Measurements from ENCODE around the gene PCGF1. TPM values are rescaled to one million over a fixed set of nuclear protein-coding genes. Genes with fewer than 3 reads are reported as not detected.
A peak's percentile ranks its signal among the peaks of the same experiment; 100 is the strongest.

PCGF1 gene
- total and polyA plus RNA-seq, 7 donors: 14.3 to 60.3 (median 25.6) TPM

DNA sequence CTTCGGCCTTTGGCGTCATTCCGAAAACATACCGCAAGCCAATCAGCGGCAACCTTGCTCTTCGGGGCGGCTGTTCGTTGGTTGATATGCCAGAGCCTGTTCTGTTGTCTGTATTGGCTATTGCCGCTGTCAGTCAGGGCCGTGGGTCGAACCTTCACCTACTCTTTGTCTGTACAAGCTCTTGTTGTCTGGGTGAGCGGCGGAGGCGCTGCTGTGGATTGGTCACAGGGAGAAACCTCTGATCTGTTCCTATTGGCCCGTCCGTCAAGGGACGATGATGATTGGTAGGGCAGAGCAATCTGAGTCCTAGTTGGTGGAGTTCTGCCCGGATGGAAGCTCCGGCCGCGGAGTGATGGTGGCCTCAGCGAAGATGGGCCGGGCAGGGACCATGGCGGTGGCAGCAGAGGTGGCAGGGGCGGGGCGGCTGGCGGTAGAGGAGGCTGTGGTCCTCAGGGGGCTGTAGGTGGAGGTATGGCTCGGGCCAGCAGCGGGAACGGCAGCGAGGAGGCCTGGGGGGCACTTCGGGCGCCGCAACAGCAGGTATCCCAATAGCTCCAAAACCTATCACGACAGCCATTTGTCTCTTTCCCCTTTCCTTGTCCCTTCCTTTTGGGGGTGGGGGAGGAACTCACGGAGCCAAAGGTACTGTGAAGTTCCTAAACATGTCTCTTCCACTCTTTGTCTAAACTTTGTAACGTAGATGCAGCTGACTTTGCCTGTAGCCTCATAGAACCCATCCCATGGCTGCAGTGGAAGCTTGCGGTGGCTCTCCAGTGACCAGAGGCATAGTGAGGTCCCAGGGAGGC, 49.2 kb downstream of the PCGF1 start, which contains the start of gene WBP1:
WBP1 (plus strand) TSS at position 307 of the 806 bp plus-strand sequence; CDS start at position 472, 165 bp downstream.
- peak; percentile 99 to 100 for DNase-seq
- 0 to 1% (median 1%) methylated on average over 30 to 38 of the region's 38 CpGs for WGBS, 3 donors
- Histone ChIP-seq H3K9me3 (no peaks in the 10 kb centered on the region), H3K4me1 (peaks cover 26% of the 10 kb centered on the region), H3K4me3 (peak within 1 kb of the TSS; percentile 86), H3K36me3 (ENCODE audit: insufficient read depth in 1 of 2, low read depth in 1 of 2) (peaks cover 3 to 38% of the 10 kb centered on the region in 2 donors), H3K27ac (peak within 1 kb of the TSS; percentile 87), H3K27me3 (ENCODE audit: insufficient read depth in 3 of 3, low read length in 2 of 3) (no peaks in the 10 kb centered on the region)
- ATAC-seq: peak; percentile 90 to 94 (median 93)
- intact Hi-C loops (cut with DNase I): no loop called here
- TF ChIP-seq, protein P1, sequence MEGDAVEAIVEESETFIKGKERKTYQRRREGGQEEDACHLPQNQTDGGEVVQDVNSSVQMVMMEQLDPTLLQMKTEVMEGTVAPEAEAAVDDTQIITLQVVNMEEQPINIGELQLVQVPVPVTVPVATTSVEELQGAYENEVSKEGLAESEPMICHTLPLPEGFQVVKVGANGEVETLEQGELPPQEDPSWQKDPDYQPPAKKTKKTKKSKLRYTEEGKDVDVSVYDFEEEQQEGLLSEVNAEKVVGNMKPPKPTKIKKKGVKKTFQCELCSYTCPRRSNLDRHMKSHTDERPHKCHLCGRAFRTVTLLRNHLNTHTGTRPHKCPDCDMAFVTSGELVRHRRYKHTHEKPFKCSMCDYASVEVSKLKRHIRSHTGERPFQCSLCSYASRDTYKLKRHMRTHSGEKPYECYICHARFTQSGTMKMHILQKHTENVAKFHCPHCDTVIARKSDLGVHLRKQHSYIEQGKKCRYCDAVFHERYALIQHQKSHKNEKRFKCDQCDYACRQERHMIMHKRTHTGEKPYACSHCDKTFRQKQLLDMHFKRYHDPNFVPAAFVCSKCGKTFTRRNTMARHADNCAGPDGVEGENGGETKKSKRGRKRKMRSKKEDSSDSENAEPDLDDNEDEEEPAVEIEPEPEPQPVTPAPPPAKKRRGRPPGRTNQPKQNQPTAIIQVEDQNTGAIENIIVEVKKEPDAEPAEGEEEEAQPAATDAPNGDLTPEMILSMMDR (IDR thresholded peaks at IDR 0.05): no peak

DNA sequence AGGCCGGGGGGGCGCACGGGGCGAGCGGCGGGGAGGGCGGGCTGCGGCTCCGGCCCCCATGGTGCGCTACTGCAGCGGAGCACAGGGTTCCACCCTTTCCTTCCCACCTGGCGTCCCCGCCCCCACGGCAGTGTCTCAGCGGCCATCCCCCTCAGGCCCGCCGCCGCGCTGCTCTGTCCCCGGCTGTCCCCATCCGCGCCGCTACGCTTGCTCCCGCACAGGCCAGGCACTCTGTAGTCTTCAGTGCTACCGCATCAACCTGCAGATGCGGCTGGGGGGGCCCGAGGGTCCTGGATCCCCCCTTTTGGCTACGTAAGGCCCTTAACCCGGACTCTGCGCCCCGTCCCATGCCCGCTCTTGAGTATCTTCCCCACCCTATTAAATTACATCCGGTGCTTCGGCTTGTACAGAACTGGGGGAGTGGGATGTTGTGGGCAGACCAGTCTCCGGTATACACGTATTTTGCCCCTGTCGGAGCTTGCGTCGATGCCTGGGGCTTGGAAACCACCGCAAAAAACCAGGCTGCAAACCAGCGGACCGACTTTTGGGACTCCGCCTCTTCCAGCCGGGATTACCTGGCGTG, 49.9 kb downstream of the PCGF1 start:
- no peaks in the 10 kb centered on the region for H3K9me3 ChIP-seq
- intact Hi-C loops (cut with DNase I): loop anchor here in 1 of 2 donors (2.0 kb wide), 1 partner anchor 721 kb away; the partner anchor contains the start of gene TPRKB
- TF ChIP-seq, protein P1 (IDR thresholded peaks at IDR 0.05): no peak
- peak overlapping the region; percentile 87 for H3K27ac ChIP-seq
- H3K27me3 ChIP-seq (ENCODE audit: insufficient read depth in 3 of 3, low read length in 2 of 3): no peaks in the 10 kb centered on the region
- ATAC-seq: peak; percentile 7 to 21 (median 12)
- DNase-seq: peak; percentile 67 to 77
- whole genome bisulfite sequencing, 3 donors: 0 to 1% (median 0%) methylated on average over 32 to 46 of the region's 46 CpGs
- peaks cover 2 to 31% of the 10 kb centered on the region in 2 donors for H3K36me3 ChIP-seq (ENCODE audit: insufficient read depth in 1 of 2, low read depth in 1 of 2)
- H3K4me3 ChIP-seq: peak overlapping the region; percentile 86
- peaks cover 26% of the 10 kb centered on the region for H3K4me1 ChIP-seq

DNA sequence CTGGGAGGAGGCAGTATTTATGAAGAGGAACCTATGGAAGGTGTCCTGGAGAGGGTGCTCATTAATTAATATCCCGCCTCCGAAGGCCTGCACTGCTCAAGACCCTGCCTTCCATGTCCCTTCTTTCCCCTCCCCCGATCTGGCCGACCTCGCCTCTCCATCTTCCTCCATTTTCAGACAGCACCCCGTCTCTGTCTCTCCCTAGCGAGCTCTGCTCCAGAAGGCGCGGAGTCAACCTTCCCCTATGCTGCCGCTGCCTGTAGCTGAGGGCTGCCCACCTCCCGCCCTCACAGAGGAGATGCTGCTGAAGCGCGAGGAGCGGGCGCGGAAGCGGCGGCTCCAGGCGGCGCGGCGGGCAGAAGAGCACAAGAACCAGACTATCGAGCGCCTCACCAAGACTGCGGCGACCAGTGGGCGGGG, 50.4 kb downstream of the PCGF1 start:
- DNase-seq (no peak), ATAC-seq (no peak)
- TF ChIP-seq, protein P1 (IDR thresholded peaks at IDR 0.05): no peak
- peaks cover 0 to 26% of the 10 kb centered on the region in 2 donors for H3K36me3 ChIP-seq (ENCODE audit: insufficient read depth in 1 of 2, low read depth in 1 of 2)
- no peaks in the 10 kb centered on the region for H3K9me3 ChIP-seq
- WGBS, 3 donors: 3 to 5% (median 4%) methylated on average over 24 to 27 of the region's 27 CpGs
- peaks cover 26% of the 10 kb centered on the region for H3K4me1 ChIP-seq
- peak overlapping the region; percentile 87 for H3K27ac ChIP-seq
- no peaks in the 10 kb centered on the region for H3K27me3 ChIP-seq (ENCODE audit: insufficient read depth in 3 of 3, low read length in 2 of 3)
- H3K4me3 ChIP-seq: peak overlapping the region; percentile 86
- intact Hi-C loops (cut with DNase I): loop anchor here in 1 of 2 donors (2.0 kb wide), 1 partner anchor 720 kb away; the partner anchor contains the start of gene TPRKB

Other genes starting within 250 kb of the PCGF1 start
- 1 to 10 TPM in 3 of 4 donors, under 1 TPM in 1; 0.57 to 5.7 (median 2.3) TPM for gene SLC4A5, start 164.3 kb downstream of the PCGF1 start, total RNA-seq
- gene SLC4A5, start 164.3 kb downstream of the PCGF1 start, polyA plus RNA-seq: under 1 TPM; 0.27 to 0.53 (median 0.42) TPM
- 100 to 1,000 TPM in 3 of 4 donors, 10 to 100 TPM in 1; 99.0 to 131 (median 116) TPM for gene DCTN1, start 127.4 kb downstream of the PCGF1 start, total RNA-seq
- gene DCTN1, start 127.4 kb downstream of the PCGF1 start, polyA plus RNA-seq: 10 to 100 TPM; 45.6 to 61.3 (median 52.1) TPM
- under 1 TPM; 0.15 to 0.46 (median 0.39) TPM for gene C2orf81, start 86.1 kb downstream of the PCGF1 start, total RNA-seq
- under 1 TPM; 0.06 to 0.34 (median 0.23) TPM for gene C2orf81, start 86.1 kb downstream of the PCGF1 start, polyA plus RNA-seq
- 1 to 10 TPM; 1.1 to 1.6 (median 1.4) TPM for gene WDR54, start 86.0 kb downstream of the PCGF1 start, total RNA-seq
- gene WDR54, start 86.0 kb downstream of the PCGF1 start, polyA plus RNA-seq: 1 to 10 TPM in 2 of 3 donors, under 1 TPM in 1; 0.52 to 2.4 (median 2.4) TPM
- 10 to 100 TPM in 2 of 4 donors, 1 to 10 TPM in 2; 6.0 to 18.8 (median 9.0) TPM for gene RTKN, start 65.8 kb downstream of the PCGF1 start, total RNA-seq
- 10 to 100 TPM in 1 of 3 donors, 1 to 10 TPM in 2; 3.1 to 12.1 (median 6.6) TPM for gene RTKN, start 65.8 kb downstream of the PCGF1 start, polyA plus RNA-seq
- 10 to 100 TPM; 23.6 to 39.0 (median 28.6) TPM for gene INO80B, start 52.6 kb downstream of the PCGF1 start, total RNA-seq
- gene INO80B, start 52.6 kb downstream of the PCGF1 start, polyA plus RNA-seq: 10 to 100 TPM; 29.1 to 61.1 (median 41.7) TPM
- gene WBP1, start 49.3 kb downstream of the PCGF1 start, total RNA-seq: 10 to 100 TPM; 21.6 to 41.3 (median 23.4) TPM
- 10 to 100 TPM; 19.4 to 26.2 (median 24.7) TPM for gene WBP1, start 49.3 kb downstream of the PCGF1 start, polyA plus RNA-seq
- gene MOGS, start 42.3 kb downstream of the PCGF1 start, total RNA-seq: 10 to 100 TPM; 17.1 to 26.4 (median 24.2) TPM
- 10 to 100 TPM; 19.8 to 38.8 (median 25.2) TPM for gene MOGS, start 42.3 kb downstream of the PCGF1 start, polyA plus RNA-seq
- 100 to 1,000 TPM; 118 to 157 (median 138) TPM for gene MRPL53, start 35.0 kb downstream of the PCGF1 start, total RNA-seq
- 10 to 100 TPM; 63.7 to 90.0 (median 63.9) TPM for gene MRPL53, start 35.0 kb downstream of the PCGF1 start, polyA plus RNA-seq
- 1 to 10 TPM; 2.7 to 8.3 (median 4.5) TPM for gene CCDC142, start 24.7 kb downstream of the PCGF1 start, total RNA-seq
- 1 to 10 TPM; 1.4 to 8.7 (median 2.5) TPM for gene CCDC142, start 24.7 kb downstream of the PCGF1 start, polyA plus RNA-seq
- gene TTC31, start 24.6 kb downstream of the PCGF1 start, total RNA-seq: 10 to 100 TPM in 1 of 4 donors, 1 to 10 TPM in 3; 5.4 to 10.1 (median 8.4) TPM
- gene TTC31, start 24.6 kb downstream of the PCGF1 start, polyA plus RNA-seq: 10 to 100 TPM in 1 of 3 donors, 1 to 10 TPM in 2; 7.9 to 13.2 (median 9.4) TPM
- under 1 TPM in 2 of 4 donors, not detected in 2; 0.15 to 0.36 TPM for gene LBX2, start 8.1 kb downstream of the PCGF1 start, total RNA-seq
- under 1 TPM; 0.14 to 0.68 (median 0.26) TPM for gene LBX2, start 8.1 kb downstream of the PCGF1 start, polyA plus RNA-seq
- not detected for gene TLX2, start 6.8 kb upstream of the PCGF1 start, total RNA-seq
- gene TLX2, start 6.8 kb upstream of the PCGF1 start, polyA plus RNA-seq: not detected
- gene DQX1, start 18.5 kb upstream of the PCGF1 start, total RNA-seq: not detected
- gene DQX1, start 18.5 kb upstream of the PCGF1 start, polyA plus RNA-seq: under 1 TPM; 0.19 to 0.27 (median 0.27) TPM
- 10 to 100 TPM; 56.0 to 94.7 (median 84.6) TPM for gene AUP1, start 22.0 kb upstream of the PCGF1 start, total RNA-seq
- gene AUP1, start 22.0 kb upstream of the PCGF1 start, polyA plus RNA-seq: 100 to 1,000 TPM; 123 to 205 (median 169) TPM
- gene HTRA2, start 22.2 kb upstream of the PCGF1 start, total RNA-seq: 10 to 100 TPM; 23.0 to 30.9 (median 27.2) TPM
- 10 to 100 TPM; 24.2 to 54.4 (median 41.8) TPM for gene HTRA2, start 22.2 kb upstream of the PCGF1 start, polyA plus RNA-seq
- 1 to 10 TPM in 3 of 4 donors, under 1 TPM in 1; 0.99 to 2.3 (median 1.6) TPM for gene LOXL3, start 46.2 kb upstream of the PCGF1 start, total RNA-seq
- gene LOXL3, start 46.2 kb upstream of the PCGF1 start, polyA plus RNA-seq: under 1 TPM; 0.62 to 0.64 (median 0.64) TPM
- 1 to 10 TPM; 1.2 to 3.8 (median 2.0) TPM for gene DOK1, start 47.0 kb upstream of the PCGF1 start, total RNA-seq
- 1 to 10 TPM; 1.0 to 2.0 (median 1.1) TPM for gene DOK1, start 47.0 kb upstream of the PCGF1 start, polyA plus RNA-seq
- gene M1AP, start 140.6 kb upstream of the PCGF1 start, total RNA-seq: under 1 TPM in 1 of 4 donors, not detected in 3; 0.21 TPM
- under 1 TPM in 1 of 3 donors, not detected in 2; 0.01 TPM for gene M1AP, start 140.6 kb upstream of the PCGF1 start, polyA plus RNA-seq
- 1 to 10 TPM; 2.0 to 5.7 (median 2.5) TPM for gene SEMA4F, start 146.6 kb upstream of the PCGF1 start, total RNA-seq
- gene SEMA4F, start 146.6 kb upstream of the PCGF1 start, polyA plus RNA-seq: 1 to 10 TPM in 1 of 3 donors, under 1 TPM in 2; 0.59 to 1.5 (median 0.72) TPM

Measured in psoas muscle (tissue), 8 donors.